Activated CD8-positive, alpha-beta T cell treated with anti-CD3 and anti-CD28 coated beads, Interleukin-2, amount 10 ng/mL, durations not matched to agents 7 days and 5 days (primary cell): ENCODE results near the gene TFB1M. TPM values are rescaled to one million over a fixed set of nuclear protein-coding genes. Genes with fewer than 3 reads are reported as not detected.

Source experiments
- ATAC-seq: fragments of 150-1000 bp; cut with Tn5 transposase; one replicate; pipeline ENCODE4 v1.10.0; 2021; ENCODE audit warnings: moderate library complexity
- CTCF ChIA-PET: fragments of 350-600 bp; sonication (Branson Sonifier 250); formaldehyde crosslinking; loops from one replicate; lab custom pipeline; 2021; ENCODE audit warnings: antibody characterized with exemption; lab: Charles Lee
- POLR2A ChIA-PET: fragments of 350-600 bp; sonication (Branson Sonifier 250); formaldehyde crosslinking; loops from one replicate; lab custom pipeline; 2021; ENCODE audit warnings: antibody characterized with exemption; lab: Charles Lee
- DNase-seq: peaks from one replicate; pipeline ENCODE4 v3.0.0-alpha.2; 2020
- H3K27ac Mint-ChIP-seq: one replicate; pipeline ENCODE4 v1.8.0; 2021; ENCODE audit warnings: mild to moderate bottlenecking, mixed read lengths
- H3K27me3 Mint-ChIP-seq: one replicate; pipeline ENCODE4 v1.8.0; 2021; ENCODE audit warnings: low read depth, mixed read lengths
- H3K36me3 Mint-ChIP-seq: one replicate; pipeline ENCODE4 v1.8.0; 2021; ENCODE audit warnings: low read depth, mixed read lengths
- H3K4me1 Mint-ChIP-seq: one replicate; pipeline ENCODE4 v1.8.0; 2021; ENCODE audit warnings: low read depth, mixed read lengths
- H3K4me3 Mint-ChIP-seq: one replicate; pipeline ENCODE4 v1.8.0; 2021; ENCODE audit warnings: mild to moderate bottlenecking, mixed read lengths
- H3K9me3 Mint-ChIP-seq: one replicate; pipeline ENCODE4 v1.8.0; 2022; ENCODE audit warnings: mixed read lengths; ENCODE audit not compliant: insufficient read depth
- total RNA-seq, 2 experiments: library from RNA; stranded (reverse); gene quantifications; one replicate each; pipeline ENCODE4 v1.2.3, GENCODE V29; 2021

Gene TFB1M
- total RNA-seq, 2 experiments from 2014 or later: 34.9 to 35.1 TPM

DNA sequence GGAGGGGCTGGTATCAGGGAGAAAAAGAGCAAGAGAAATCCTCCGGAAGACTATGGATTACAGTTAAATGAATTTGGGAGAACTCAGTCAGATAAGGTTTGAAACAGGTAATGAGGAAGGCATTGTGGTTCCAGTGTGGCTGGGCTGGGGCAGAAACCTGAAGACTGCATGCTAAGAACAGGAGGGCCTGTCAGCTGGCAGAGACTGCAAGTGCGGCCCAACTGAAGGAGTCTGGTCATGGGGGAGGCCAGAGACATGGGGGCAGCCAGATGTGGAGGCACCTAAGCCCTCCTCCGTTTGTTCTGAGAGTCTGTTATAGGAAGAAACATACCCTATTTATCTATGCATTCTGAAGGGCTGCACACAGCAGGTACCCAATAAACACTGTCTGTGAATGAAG lies 16.6 kb downstream of the TFB1M start:
- Mint-ChIP-seq H3K36me3 (peaks cover 45% of the 10 kb centered on the region), H3K4me3 (no peak overlapping the region), H3K4me1 (peaks cover 4% of the 10 kb centered on the region), H3K27me3 (no peaks in the 10 kb centered on the region), H3K9me3 (no peaks in the 10 kb centered on the region), H3K27ac (no peak overlapping the region)
- ATAC-seq (no peak), DNase-seq (no peak)
- ChIA-PET POLR2A (no interaction called here), CTCF (no interaction called here)

DNA sequence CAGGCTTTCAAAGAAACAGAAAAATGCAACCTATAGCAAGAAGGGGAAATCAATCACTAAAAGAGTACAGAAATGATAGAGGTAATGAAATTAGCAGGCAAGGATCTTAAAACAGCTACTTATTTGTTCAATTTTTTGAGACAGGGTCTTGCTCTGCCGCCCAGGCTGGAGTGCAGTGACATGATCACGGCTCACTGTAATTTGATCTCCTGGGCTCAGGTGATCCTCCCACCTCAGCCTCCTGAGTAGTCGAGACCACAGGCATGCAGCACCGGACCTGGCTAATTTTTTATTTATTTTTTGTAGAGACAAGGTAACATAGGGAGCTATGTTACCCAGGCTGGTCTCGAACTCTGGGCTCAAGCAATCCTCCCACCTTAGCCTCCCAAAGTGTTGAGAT lies 21.6 kb downstream of the TFB1M start:
- H3K4me1 Mint-ChIP-seq: peaks cover 6% of the 10 kb centered on the region
- DNase-seq (no peak), ATAC-seq (no peak)
- POLR2A ChIA-PET: no interaction called here
- CTCF ChIA-PET: interaction anchor here (0.7 kb wide), 2 partner anchors 9 to 115 kb away, joined by 3 read pairs; no protein-coding TSS in a partner anchor
- no peaks in the 10 kb centered on the region for H3K9me3 Mint-ChIP-seq
- no peaks in the 10 kb centered on the region for H3K27me3 Mint-ChIP-seq
- no peak overlapping the region for H3K27ac Mint-ChIP-seq
- no peak overlapping the region for H3K4me3 Mint-ChIP-seq
- peaks cover 58% of the 10 kb centered on the region for H3K36me3 Mint-ChIP-seq

DNA sequence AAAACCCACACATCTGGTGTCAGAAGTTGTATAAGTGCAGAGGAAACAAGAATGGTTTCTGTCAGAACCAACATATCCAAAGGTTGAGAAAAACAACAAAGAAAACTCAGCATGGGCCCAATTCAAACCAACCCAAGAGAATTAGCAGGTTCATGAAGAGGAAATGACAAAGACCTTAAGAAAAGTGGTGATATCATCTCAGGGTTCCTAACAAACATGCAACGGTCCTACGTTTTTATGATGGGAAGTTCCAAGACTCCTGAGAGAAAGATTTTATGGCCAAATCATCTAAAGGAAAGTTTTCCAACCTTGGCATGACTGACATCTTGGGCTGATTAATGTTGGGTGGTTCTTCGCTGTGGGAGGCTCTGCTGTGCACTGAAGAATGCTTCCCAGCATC lies 23.0 kb downstream of the TFB1M start:
- DNase-seq (no peak), ATAC-seq (no peak)
- Mint-ChIP-seq H3K4me3 (no peak overlapping the region), H3K4me1 (peaks cover 2% of the 10 kb centered on the region), H3K27ac (no peak overlapping the region), H3K9me3 (no peaks in the 10 kb centered on the region), H3K27me3 (no peaks in the 10 kb centered on the region), H3K36me3 (peaks cover 47% of the 10 kb centered on the region)
- ChIA-PET POLR2A (no interaction called here), CTCF (no interaction called here)

DNA sequence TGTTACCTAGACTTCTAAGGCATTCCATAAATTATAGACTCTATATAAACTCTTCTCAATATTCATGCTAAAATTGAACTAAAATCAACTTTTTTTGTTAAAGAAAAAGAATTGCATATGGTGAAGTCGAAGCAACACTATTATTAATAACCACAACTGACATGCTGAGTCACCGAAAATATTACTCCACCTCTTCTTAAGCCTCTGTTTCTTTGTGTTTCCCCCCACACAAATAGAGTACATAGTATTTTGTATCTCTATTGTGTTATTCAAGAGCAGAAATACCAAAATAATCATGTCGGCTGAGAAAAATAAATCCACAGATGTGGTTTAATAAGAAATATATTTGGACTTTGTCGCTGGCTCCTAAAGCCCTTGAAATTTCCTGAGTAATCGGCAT lies 23.8 kb downstream of the TFB1M start:
- no peak overlapping the region for H3K4me3 Mint-ChIP-seq
- peaks cover 42% of the 10 kb centered on the region for H3K36me3 Mint-ChIP-seq
- H3K27ac Mint-ChIP-seq: no peak overlapping the region
- POLR2A ChIA-PET: no interaction called here
- H3K4me1 Mint-ChIP-seq: peaks cover 2% of the 10 kb centered on the region
- H3K9me3 Mint-ChIP-seq: no peaks in the 10 kb centered on the region
- ATAC-seq (no peak), DNase-seq (no peak)
- CTCF ChIA-PET: no interaction called here
- H3K27me3 Mint-ChIP-seq: no peaks in the 10 kb centered on the region

DNA sequence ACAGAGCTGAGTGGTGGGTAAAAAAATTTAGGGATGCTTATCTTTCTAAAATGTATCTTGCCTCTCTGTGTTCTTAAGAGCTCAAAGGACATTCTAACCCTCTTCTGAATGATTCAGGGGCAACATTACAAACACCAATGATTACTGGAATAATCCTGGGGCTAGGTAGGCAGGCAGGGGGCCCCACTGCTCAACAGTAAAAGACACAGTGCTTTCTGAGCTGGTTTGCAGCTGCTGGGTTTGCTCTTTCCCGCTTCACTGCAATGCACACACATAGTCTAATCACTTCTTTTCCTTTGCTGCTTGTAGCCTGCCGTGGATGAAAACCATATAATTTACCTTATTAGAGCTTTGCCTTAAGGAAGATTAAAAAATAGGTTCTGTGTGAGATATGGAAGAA lies 26.5 kb downstream of the TFB1M start:
- Mint-ChIP-seq H3K27me3 (no peaks in the 10 kb centered on the region), H3K27ac (no peak overlapping the region), H3K9me3 (no peaks in the 10 kb centered on the region), H3K4me3 (no peak overlapping the region), H3K36me3 (peaks cover 40% of the 10 kb centered on the region), H3K4me1 (peaks cover 2% of the 10 kb centered on the region)
- ChIA-PET CTCF (interaction anchor here (1.0 to 2.5 kb wide), 3 partner anchors 11 to 32 kb away, joined by 3 to 10 read pairs (median 4); no protein-coding TSS in a partner anchor), POLR2A (no interaction called here)
- ATAC-seq (no peak), DNase-seq (no peak)

DNA sequence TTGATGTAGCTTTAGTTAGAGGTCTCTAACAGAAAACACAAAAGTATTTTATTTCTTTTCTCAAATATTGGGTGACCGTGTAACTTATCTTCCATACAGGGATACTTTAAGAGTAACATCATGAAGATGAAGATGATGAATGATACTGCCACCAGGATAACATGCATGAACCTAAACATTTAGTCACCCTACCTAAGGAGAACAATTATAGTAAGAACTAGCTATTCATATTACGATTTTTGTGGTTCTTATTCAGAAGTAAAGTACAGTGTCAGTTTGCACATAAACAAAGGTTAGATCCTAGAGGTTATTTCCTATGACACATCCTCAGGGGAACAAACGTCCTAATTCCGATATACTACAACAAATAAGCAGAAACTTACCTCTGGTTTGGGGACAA lies 29.5 kb downstream of the TFB1M start:
- no peak for DNase-seq
- Mint-ChIP-seq H3K9me3 (no peaks in the 10 kb centered on the region), H3K27ac (no peak overlapping the region), H3K27me3 (no peaks in the 10 kb centered on the region), H3K4me3 (no peak overlapping the region), H3K4me1 (peaks cover 2% of the 10 kb centered on the region), H3K36me3 (peaks cover 31% of the 10 kb centered on the region)
- ChIA-PET POLR2A (no interaction called here), CTCF (interaction anchor here (1.0 kb wide), 1 partner anchor 22 kb away, joined by 3 read pairs; no protein-coding TSS in a partner anchor)
- ATAC-seq: no peak

DNA sequence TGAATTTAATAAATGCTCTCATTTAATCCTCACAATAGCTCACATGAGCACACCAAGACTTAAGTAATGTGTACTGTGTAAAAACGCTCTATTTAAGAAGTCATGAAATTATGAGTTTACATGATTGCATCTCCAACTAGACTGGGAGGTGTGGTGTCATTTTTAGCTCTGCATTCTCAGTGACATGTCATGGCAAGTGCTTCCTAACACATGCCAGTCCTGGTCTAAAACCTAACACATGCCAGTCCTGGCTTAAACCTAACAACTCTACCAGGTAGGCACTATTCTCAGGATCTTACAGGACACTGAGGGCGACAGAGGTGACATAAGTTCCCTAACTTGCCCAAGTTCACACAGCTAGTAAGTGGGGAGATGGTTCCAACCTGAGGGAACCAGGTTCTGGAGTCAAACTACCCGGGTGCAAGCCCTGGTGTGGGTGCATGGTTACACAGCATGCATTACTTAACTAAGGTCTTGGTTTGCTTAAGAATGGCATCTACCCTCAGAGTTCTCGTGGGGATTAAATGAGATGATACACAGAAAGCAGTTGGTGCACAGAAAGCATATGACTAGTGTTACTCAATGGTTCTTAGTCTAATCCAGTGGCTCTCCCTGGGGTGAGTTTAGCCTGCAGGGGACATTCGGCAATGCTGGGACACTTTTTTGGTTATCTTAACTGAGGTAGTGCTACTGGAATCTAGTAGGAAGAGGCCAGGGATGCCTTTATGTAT lies 35.8 kb downstream of the TFB1M start:
- Mint-ChIP-seq H3K27ac (no peak overlapping the region), H3K36me3 (peaks cover 26% of the 10 kb centered on the region), H3K9me3 (no peaks in the 10 kb centered on the region), H3K4me3 (no peak overlapping the region), H3K4me1 (no peaks in the 10 kb centered on the region), H3K27me3 (no peaks in the 10 kb centered on the region)
- POLR2A ChIA-PET: no interaction called here
- ATAC-seq (no peak), DNase-seq (no peak)
- CTCF ChIA-PET: interaction anchor here (2.2 kb wide), 1 partner anchor 10 kb away, joined by 7 read pairs; no protein-coding TSS in a partner anchor

DNA sequence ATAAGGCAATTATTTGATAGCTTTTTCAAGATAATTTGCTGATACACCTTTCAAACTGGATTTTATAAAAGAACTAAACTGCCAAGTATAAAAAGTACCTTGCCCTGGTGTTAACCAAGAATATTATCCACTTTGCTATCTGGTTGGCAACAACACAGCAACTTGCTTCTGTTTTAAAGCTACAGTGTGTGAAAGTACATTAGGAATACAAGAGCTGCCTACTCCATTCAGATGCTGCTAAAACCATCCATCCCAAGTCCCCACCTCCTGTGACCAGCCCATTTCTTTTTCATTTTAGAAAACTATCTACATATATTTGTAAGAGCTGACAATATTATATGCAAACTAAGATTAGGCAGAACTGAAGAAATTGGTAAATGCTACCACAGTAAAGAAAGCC lies 37.6 kb downstream of the TFB1M start:
- Mint-ChIP-seq H3K4me3 (no peak overlapping the region), H3K27me3 (no peaks in the 10 kb centered on the region), H3K9me3 (no peaks in the 10 kb centered on the region), H3K36me3 (peaks cover 24% of the 10 kb centered on the region), H3K27ac (no peak overlapping the region), H3K4me1 (no peaks in the 10 kb centered on the region)
- ChIA-PET POLR2A (no interaction called here), CTCF (interaction anchor here (2.2 kb wide), 1 partner anchor 9 kb away, joined by 7 read pairs; no protein-coding TSS in a partner anchor)
- ATAC-seq (no peak), DNase-seq (no peak)

DNA sequence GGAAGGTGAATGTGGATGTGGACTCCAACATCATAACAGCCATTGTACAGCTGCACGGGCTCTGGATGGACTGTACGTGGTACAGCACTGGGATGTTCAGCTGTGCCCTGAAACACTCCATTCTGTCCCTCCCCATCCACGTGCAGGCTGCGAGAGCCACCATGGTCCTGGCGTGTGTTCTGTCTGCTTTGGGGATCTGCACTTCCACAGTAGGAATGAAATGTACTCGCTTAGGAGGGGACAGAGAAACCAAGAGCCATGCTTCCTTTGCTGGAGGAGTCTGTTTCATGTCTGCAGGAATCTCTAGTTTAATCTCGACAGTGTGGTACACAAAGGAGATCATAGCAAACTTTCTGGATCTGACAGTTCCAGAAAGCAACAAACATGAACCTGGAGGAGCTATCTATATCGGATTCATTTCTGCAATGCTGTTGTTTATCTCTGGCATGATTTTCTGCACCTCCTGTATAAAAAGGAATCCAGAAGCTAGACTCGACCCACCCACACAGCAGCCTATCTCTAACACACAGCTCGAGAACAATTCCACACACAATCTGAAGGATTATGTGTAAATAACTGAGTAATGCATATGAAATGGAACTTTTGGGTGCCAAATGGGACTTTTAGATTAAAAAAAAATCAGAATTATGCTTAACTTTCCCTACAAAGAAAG lies 38.3 kb downstream of the TFB1M start:
- Mint-ChIP-seq H3K27ac (no peak overlapping the region), H3K9me3 (no peaks in the 10 kb centered on the region), H3K36me3 (peaks cover 24% of the 10 kb centered on the region), H3K4me1 (no peaks in the 10 kb centered on the region), H3K27me3 (no peaks in the 10 kb centered on the region), H3K4me3 (no peak overlapping the region)
- DNase-seq (no peak), ATAC-seq (no peak)
- POLR2A ChIA-PET: no interaction called here
- CTCF ChIA-PET: interaction anchor here (1.0 kb wide), 1 partner anchor 17 kb away, joined by 3 read pairs; no protein-coding TSS in a partner anchor

DNA sequence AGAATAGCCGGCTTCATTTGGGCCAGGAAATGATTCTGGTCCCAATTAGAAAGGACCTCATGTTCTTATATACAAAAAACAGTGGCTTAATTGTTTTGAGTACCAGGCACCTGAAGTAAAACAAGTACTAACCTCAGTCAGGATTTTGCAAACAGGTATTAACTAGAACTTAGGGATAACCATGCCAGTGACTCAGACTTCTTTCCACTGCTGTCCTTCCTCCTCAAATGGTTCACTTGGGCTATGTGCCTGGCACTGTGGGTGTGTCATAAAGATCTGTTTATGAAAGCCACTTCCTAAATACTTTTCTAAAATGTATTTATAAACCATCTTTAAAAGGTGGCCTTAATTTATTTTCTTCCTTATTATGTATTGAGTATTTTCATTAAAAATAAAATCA lies 39.8 kb downstream of the TFB1M start:
- Mint-ChIP-seq H3K9me3 (no peaks in the 10 kb centered on the region), H3K36me3 (peaks cover 23% of the 10 kb centered on the region), H3K4me3 (no peak overlapping the region), H3K27me3 (no peaks in the 10 kb centered on the region), H3K4me1 (no peaks in the 10 kb centered on the region), H3K27ac (no peak overlapping the region)
- DNase-seq (no peak), ATAC-seq (no peak)
- ChIA-PET CTCF (no interaction called here), POLR2A (no interaction called here)

DNA sequence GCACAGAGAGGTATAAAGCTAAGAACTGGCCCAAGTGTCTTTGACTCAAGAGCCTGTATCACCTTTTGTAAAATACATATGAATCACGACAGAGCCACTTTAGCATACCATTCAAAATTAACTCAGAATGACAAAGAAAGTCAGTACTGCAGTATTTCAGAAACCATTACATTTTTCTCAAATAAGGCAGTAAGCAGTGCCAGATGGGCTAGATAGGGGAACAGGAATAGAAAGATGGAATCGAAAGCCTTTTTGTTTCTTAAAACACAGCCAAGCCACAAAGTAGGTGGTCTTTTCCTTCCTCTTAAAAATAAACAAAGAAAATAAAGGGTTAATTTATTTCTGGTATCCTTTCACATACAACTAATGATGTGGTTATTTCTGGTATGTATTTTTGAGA lies 40.2 kb downstream of the TFB1M start:
- ChIA-PET POLR2A (no interaction called here), CTCF (no interaction called here)
- Mint-ChIP-seq H3K27me3 (no peaks in the 10 kb centered on the region), H3K9me3 (no peaks in the 10 kb centered on the region), H3K4me1 (no peaks in the 10 kb centered on the region), H3K36me3 (peaks cover 20% of the 10 kb centered on the region), H3K27ac (no peak overlapping the region), H3K4me3 (no peak overlapping the region)
- ATAC-seq (no peak), DNase-seq (no peak)

DNA sequence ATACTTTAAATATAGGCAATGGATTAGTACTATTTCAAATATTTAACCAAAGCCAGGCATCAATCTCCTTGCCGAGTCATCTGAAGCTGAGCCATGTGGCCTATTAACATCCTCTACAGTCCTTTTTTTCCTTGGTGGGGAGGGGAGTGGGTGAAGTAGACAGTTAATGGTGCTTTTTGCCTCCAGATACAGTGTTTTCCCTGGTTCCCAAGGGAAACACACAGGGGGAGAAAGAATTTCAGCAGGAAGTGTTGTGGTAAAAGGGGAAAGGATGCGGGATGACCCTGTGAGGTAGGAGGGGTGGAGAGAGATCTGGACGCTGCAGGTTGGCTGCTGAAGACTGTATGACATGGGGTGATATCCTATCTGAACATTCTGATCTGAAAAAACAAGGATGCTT lies 40.9 kb downstream of the TFB1M start:
- Mint-ChIP-seq H3K27me3 (no peaks in the 10 kb centered on the region), H3K36me3 (peaks cover 14% of the 10 kb centered on the region), H3K27ac (no peak overlapping the region), H3K4me1 (peaks cover under 1% of the 10 kb centered on the region), H3K4me3 (no peak overlapping the region), H3K9me3 (no peaks in the 10 kb centered on the region)
- ChIA-PET POLR2A (no interaction called here), CTCF (interaction anchor here (1.6 kb wide), 1 partner anchor 16 kb away, joined by 5 read pairs; no protein-coding TSS in a partner anchor)
- DNase-seq (no peak), ATAC-seq (no peak)
